Mesodermal cell (in vitro differentiated cells): ENCODE results near the gene SLC36A4.
"Not testable (repeated sequence)": the region's sequence is repeated elsewhere in the genome, so short reads cannot be mapped to it uniquely, and the experiment has no call there.

Experiments used
- H3K27ac ChIP-seq: 2 replicates; pipeline ENCODE4 v1.7.0; 2013; ENCODE audit warnings: mild to moderate bottlenecking, low read depth, low read length, moderate library complexity; ENCODE audit not compliant: severe bottlenecking
- H3K36me3 ChIP-seq: 2 replicates; pipeline ENCODE4 v1.7.1; 2013; ENCODE audit warnings: mild to moderate bottlenecking, low read length, moderate library complexity; ENCODE audit not compliant: control insufficient read depth, insufficient read depth
- H3K4me1 ChIP-seq: one replicate; pipeline ENCODE4 v1.7.1; 2013; ENCODE audit warnings: mild to moderate bottlenecking, low read length; ENCODE audit not compliant: insufficient read depth, control insufficient read depth, poor library complexity, severe bottlenecking
- H3K4me3 ChIP-seq: 2 replicates; pipeline ENCODE4 v1.7.0; 2013; ENCODE audit warnings: low read length, control low read depth, mild to moderate bottlenecking; ENCODE audit not compliant: insufficient read depth, poor library complexity, severe bottlenecking; ENCODE audit errors: extremely low read depth
- H3K9me3 ChIP-seq: 2 replicates; pipeline ENCODE4 v1.7.1; 2013; ENCODE audit warnings: mild to moderate bottlenecking, low read length, moderate library complexity; ENCODE audit not compliant: control insufficient read depth
- WGBS, 2 experiments: methylation state at CpG; one replicate each; pipeline ENCODE4 v1.1.5; 2013; ENCODE audit warnings: missing lambda C conversion rate in 2 of 2; ENCODE audit not compliant: insufficient coverage in 2 of 2; 5-methylcytosine and 5-hydroxymethylcytosine counted together

SLC36A4 gene

GRCh38 chr11:93123351-93123898 is 74.4 kb downstream of the SLC36A4 start:
- 100% methylated on average over 1 to 3 of the region's 4 CpGs for WGBS, 2 experiments
- Histone ChIP-seq H3K9me3 (no peaks in the 10 kb centered on the region), H3K4me1 (no peaks in the 10 kb centered on the region), H3K36me3 (no peaks in the 10 kb centered on the region), H3K27ac (no peak overlapping the region), H3K4me3 (no peak overlapping the region)

DNA sequence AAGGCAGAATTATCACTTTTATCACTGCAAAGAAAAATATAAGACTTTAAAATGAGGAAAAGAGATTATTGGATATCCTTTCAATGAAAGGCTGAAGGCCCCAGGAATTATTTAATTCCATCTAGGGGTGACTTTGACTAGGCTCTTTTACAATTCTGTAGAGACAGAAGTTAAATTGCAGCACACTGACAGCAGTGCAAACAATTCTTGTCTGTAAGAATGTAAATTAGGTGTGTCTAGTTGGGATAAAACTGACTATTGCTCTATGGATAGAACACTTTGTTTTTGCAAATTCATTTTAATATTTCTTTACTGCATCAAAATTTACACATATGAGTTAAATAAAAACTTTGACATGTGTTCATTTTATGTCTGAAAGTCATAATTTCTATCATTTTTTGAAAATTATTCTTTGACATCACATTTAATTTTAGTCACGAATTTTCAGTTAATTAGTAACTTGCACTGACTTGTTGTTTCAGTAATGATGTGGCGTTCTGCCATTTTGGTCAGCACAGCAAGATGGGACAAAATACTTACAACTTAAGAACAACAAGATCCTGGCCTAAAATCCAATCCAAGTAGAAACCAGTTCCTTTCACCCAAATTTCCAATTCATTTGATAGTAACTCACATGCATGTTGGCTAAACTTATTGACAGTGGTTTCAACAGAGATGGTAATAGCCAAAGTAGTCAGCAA is 75.1 kb downstream of the SLC36A4 start:
- Histone ChIP-seq H3K27ac (no peak overlapping the region), H3K36me3 (no peaks in the 10 kb centered on the region), H3K4me3 (no peak overlapping the region), H3K4me1 (peaks cover 2% of the 10 kb centered on the region), H3K9me3 (no peaks in the 10 kb centered on the region)
- no CpG with 5 or more reads among the region's 2 CpGs for WGBS, 2 experiments

- Histone ChIP-seq H3K36me3 (no peaks in the 10 kb centered on the region), H3K4me3 (no peak overlapping the region), H3K9me3 (no peaks in the 10 kb centered on the region), H3K4me1 (peaks cover 15% of the 10 kb centered on the region), H3K27ac (no peak overlapping the region)
Measured at GRCh38 chr11:93118276-93118675, 79.5 kb downstream of the SLC36A4 start.

DNA sequence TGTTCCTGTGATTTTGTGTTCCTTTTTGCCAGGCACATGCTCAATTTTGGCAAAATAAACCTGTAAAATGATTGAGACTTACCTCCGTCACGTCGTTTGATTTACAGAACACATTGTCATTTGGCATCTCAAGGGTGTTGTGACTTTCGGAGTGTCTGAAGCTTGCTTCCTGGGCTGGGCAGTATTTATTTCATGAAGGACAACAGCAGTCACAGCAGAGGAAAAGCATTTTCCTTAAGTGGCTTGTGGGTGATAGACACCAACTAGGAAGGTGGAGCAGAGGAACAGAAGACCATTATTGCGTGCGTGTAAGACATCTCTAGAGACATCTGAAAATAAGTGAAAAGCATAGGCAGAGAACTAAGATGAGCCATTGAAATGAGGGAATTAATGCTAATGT is 80.2 kb downstream of the SLC36A4 start:
- Histone ChIP-seq H3K9me3 (no peaks in the 10 kb centered on the region), H3K4me3 (no peak overlapping the region), H3K27ac (no peak overlapping the region), H3K4me1 (peaks cover 15% of the 10 kb centered on the region), H3K36me3 (no peaks in the 10 kb centered on the region)
- WGBS, 2 experiments: 32 to 54% methylated on average over 5 to 6 of the region's 6 CpGs

- peaks cover 15% of the 10 kb centered on the region for H3K4me1 ChIP-seq
- no peaks in the 10 kb centered on the region for H3K36me3 ChIP-seq
- 39 to 48% methylated on average over 2 to 5 of the region's 6 CpGs for WGBS, 2 experiments
- H3K9me3 ChIP-seq: no peaks in the 10 kb centered on the region
- H3K4me3 ChIP-seq: no peak overlapping the region
- H3K27ac ChIP-seq: no peak overlapping the region
Measured at GRCh38 chr11:93116641-93117441, 81.0 kb downstream of the SLC36A4 start.

DNA sequence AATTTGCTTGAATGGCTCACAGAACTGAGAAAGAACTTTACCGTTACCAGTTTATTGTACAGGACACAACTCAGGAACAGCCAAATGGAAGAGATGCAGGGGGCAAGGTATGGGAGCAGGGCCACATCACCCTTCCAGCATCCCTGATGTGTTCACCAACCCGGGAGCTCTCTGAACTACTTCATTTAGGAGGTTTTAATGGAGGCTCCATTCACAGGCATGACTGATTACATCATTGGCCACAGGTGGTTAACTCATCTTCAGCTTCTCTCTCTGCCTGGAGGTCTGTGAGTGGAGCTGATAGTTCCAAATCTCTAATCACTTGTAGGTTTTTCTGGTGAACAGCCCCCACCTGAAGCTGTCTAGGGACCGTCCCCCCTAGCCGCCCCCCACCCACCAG is 83.5 kb downstream of the SLC36A4 start:
- H3K27ac ChIP-seq: no peak overlapping the region
- no peak overlapping the region for H3K4me3 ChIP-seq
- H3K4me1 ChIP-seq: peaks cover 15% of the 10 kb centered on the region
- 43 to 75% methylated on average over 1 to 2 of the region's 4 CpGs for WGBS, 2 experiments
- no peaks in the 10 kb centered on the region for H3K36me3 ChIP-seq
- peaks cover 4% of the 10 kb centered on the region for H3K9me3 ChIP-seq

DNA sequence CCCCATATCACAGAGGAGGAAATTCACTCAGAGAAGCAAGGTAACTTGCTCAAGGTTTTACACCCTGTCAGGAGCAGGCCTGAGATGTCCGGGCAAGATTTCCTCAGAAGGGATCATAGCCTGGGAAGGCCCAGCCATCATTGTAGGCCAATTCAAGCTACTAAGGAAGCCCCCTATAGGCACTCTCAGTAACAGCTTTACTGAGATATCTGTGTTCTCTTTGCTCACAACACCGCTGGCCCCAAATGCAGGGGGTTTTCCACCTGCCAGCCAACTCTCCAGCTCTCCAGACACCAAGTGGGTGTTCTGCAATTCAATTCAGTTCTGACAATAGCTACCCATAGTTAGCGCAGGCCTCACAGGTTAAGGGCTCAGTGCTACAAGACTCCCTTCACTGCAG is 84.0 kb downstream of the SLC36A4 start:
- H3K27ac ChIP-seq: no peak overlapping the region
- WGBS, 2 experiments: 66 to 69% methylated on average over 3 of the region's 3 CpGs

DNA sequence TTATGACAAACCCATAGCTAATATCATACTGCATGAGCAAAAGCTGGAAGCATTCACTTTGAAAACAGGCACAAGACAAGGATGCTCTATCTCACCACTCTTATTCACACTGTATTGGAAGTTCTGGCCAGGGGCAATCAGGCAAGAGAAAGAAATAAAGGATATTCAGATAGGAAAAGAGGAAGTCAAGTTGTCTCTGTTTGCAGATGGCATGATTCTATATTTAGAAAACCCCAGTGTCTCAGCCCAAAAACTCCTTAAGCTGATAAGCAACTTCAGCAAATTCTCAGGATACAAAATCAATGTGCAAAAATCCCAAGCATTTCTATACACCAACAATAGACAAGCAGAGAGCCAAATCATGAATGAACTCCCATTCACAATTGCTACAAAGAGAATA is 86.6 kb downstream of the SLC36A4 start:
- not testable (repeated sequence) for H3K9me3 ChIP-seq, H3K36me3 ChIP-seq, H3K27ac ChIP-seq, H3K4me3 ChIP-seq, H3K4me1 ChIP-seq

More for the DNA sequence above, 84.0 kb downstream of the SLC36A4 start:
- Histone ChIP-seq H3K4me3 (no peak overlapping the region), H3K36me3 (no peaks in the 10 kb centered on the region), H3K4me1 (peaks cover 15% of the 10 kb centered on the region), H3K9me3 (peaks cover 4% of the 10 kb centered on the region)

- Histone ChIP-seq H3K27ac (peak overlapping the region; percentile 47), H3K36me3 (no peaks in the 10 kb centered on the region), H3K4me1 (peaks cover 19% of the 10 kb centered on the region), H3K4me3 (no peak overlapping the region), H3K9me3 (peaks cover 2% of the 10 kb centered on the region)
- 75 to 91% methylated on average over 2 of the region's 2 CpGs for WGBS, 2 experiments
Measured at GRCh38 chr11:93100211-93100610, 97.6 kb downstream of the SLC36A4 start.

DNA sequence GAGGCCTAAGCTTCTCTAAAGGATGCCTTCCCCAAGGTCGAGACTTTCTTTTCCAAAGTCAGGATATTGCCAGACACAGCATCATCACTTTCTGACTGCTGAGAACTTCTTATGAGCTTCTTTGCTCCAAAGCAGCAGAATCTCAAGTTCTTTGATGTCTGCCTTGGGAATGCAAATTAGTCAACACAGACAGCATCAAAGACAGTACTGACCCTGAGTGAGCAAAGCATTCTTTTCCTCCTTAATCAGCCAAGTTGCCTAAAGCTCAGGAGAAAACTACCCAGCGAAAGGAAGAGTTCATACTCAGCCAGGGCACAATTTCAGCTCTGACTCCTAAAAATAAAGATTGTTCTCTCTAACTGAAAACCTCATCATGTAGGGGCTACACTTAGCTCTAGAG is 98.0 kb downstream of the SLC36A4 start:
- no peaks in the 10 kb centered on the region for H3K36me3 ChIP-seq
- peak overlapping the region; percentile 47 for H3K27ac ChIP-seq
- H3K4me3 ChIP-seq: no peak overlapping the region
- peaks cover 6% of the 10 kb centered on the region for H3K9me3 ChIP-seq
- WGBS, 2 experiments: 44 to 50% methylated on average over 2 of the region's 2 CpGs
- H3K4me1 ChIP-seq: peaks cover 19% of the 10 kb centered on the region
